H1 (cell line): ENCODE measurements around the gene ZNF134. TPM values are rescaled to one million over a fixed set of nuclear protein-coding genes. Genes with fewer than 3 reads are reported as not detected.
A peak's percentile ranks its signal among the peaks of the same experiment; 100 is the strongest.

Source experiments
- BRCA1 ChIP-seq: IDR thresholded peaks from 2 replicates; pipeline ENCODE4 v1.6.1; 2012; ENCODE audit warnings: low read depth, low read length, improper control_type of control experiment
- CHD2 ChIP-seq: IDR thresholded peaks from 2 replicates; pipeline ENCODE4 v1.6.1; 2012; ENCODE audit warnings: low read length, improper control_type of control experiment
- E2F6 ChIP-seq: IDR thresholded peaks from 2 replicates; pipeline ENCODE4 v1.6.1; 2012; ENCODE audit warnings: inconsistent platforms
- FOSL1 ChIP-seq: IDR thresholded peaks from 2 replicates; pipeline ENCODE4 v1.6.1; 2011; ENCODE audit warnings: mild to moderate bottlenecking, low read depth, low read length, moderate library complexity; ENCODE audit not compliant: insufficient read depth
- GABPA ChIP-seq: IDR thresholded peaks from 2 replicates; pipeline ENCODE4 v1.6.1; 2011; ENCODE audit warnings: mild to moderate bottlenecking, low read length, moderate library complexity, borderline replicate concordance; ENCODE audit not compliant: insufficient read depth
- JUN ChIP-seq: IDR thresholded peaks from 2 replicates; pipeline ENCODE4 v1.6.1; 2011; ENCODE audit warnings: low read depth, mild to moderate bottlenecking, improper control_type of control experiment, low read length
- JUND ChIP-seq: IDR thresholded peaks from 2 replicates; pipeline ENCODE4 v1.6.1; 2011; ENCODE audit warnings: mild to moderate bottlenecking, improper control_type of control experiment, low read length
- PHF8 ChIP-seq: fragments of 200-600 bp; sonication (generic); conservative IDR thresholded peaks from 2 replicates; pipeline ENCODE4 v1.7.1; 2012; ENCODE audit warnings: low read depth, mild to moderate bottlenecking, inconsistent platforms, low read length, moderate library complexity
- POLR2A ChIP-seq, 2 experiments: IDR thresholded peaks; 1 replicate in 1 of 2; 2 replicates in 1 of 2; pipeline ENCODE4 v1.6.1; 2011; ENCODE audit warnings: low read depth in 2 of 2, low read length in 2 of 2, mild to moderate bottlenecking in 2 of 2; ENCODE audit errors: control extremely low read depth in 1 of 2
- POLR2AphosphoS5 ChIP-seq: IDR thresholded peaks from 2 replicates; pipeline ENCODE4 v1.6.1; 2011; ENCODE audit warnings: low read depth, low read length
- POU5F1 ChIP-seq: IDR thresholded peaks from 2 replicates; pipeline ENCODE4 v1.6.1; 2011; ENCODE audit warnings: low read depth, mild to moderate bottlenecking, low read length, moderate library complexity
- RBBP5 ChIP-seq: IDR thresholded peaks from 2 replicates; pipeline ENCODE4 v1.7.1; 2012; ENCODE audit warnings: low read depth, mild to moderate bottlenecking, inconsistent platforms, low read length, moderate library complexity, borderline replicate concordance
- RFX5 ChIP-seq: IDR thresholded peaks from 2 replicates; pipeline ENCODE4 v1.6.1; 2011; ENCODE audit warnings: low read depth, low read length, improper control_type of control experiment, borderline replicate concordance
- RNF2 ChIP-seq: fragments of 200-900, 300-1000 bp; sonication (generic); IDR thresholded peaks from 2 replicates; pipeline ENCODE4 v1.7.1; 2016; ENCODE audit warnings: borderline replicate concordance, low read depth, mild to moderate bottlenecking, antibody characterized with exemption, low read length; ENCODE audit not compliant: poor library complexity, severe bottlenecking; ENCODE audit errors: missing control alignments
- SIN3A ChIP-seq, 2 experiments: IDR thresholded peaks in 1 of 2; conservative IDR thresholded peaks in 1 of 2; 2 replicates each; pipeline ENCODE4 v1.6.1; 2011 to 2012; ENCODE audit warnings: low read length in 2 of 2, improper control_type of control experiment in 1 of 2, low read depth in 1 of 2, mild to moderate bottlenecking in 1 of 2
- SIRT6 ChIP-seq: IDR thresholded peaks from one replicate; pipeline ENCODE4 v1.7.1; 2012; ENCODE audit warnings: low read length, inconsistent platforms
- SP1 ChIP-seq: IDR thresholded peaks from 2 replicates; pipeline ENCODE4 v1.6.1; 2011; ENCODE audit warnings: low read depth, low read length
- SP2 ChIP-seq: IDR thresholded peaks from 2 replicates; pipeline ENCODE4 v1.6.1; 2012; ENCODE audit warnings: mild to moderate bottlenecking, low read length, inconsistent platforms
- SP4 ChIP-seq: IDR thresholded peaks from 2 replicates; pipeline ENCODE4 v1.6.1; 2012; ENCODE audit warnings: low read length, inconsistent platforms
- SRF ChIP-seq: IDR thresholded peaks from 2 replicates; pipeline ENCODE4 v1.6.1; 2011; ENCODE audit warnings: mild to moderate bottlenecking, low read depth, low read length, moderate library complexity
- SUZ12 ChIP-seq: fragments of 200-600 bp; sonication (generic); IDR thresholded peaks from 2 replicates; pipeline ENCODE4 v1.6.1; 2012; ENCODE audit warnings: mild to moderate bottlenecking, inconsistent platforms, low read length, moderate library complexity, mixed read lengths
- TEAD4 ChIP-seq: IDR thresholded peaks from 2 replicates; pipeline ENCODE4 v1.6.1; 2012; ENCODE audit warnings: low read depth, low read length, inconsistent platforms, mixed read lengths
- USF2 ChIP-seq: IDR thresholded peaks from 2 replicates; pipeline ENCODE4 v1.6.1; 2011; ENCODE audit warnings: low read length, improper control_type of control experiment
- YY1 ChIP-seq: IDR thresholded peaks from 2 replicates; pipeline ENCODE4 v1.6.1; 2011; ENCODE audit warnings: low read depth, mild to moderate bottlenecking, low read length
- polyA plus RNA-seq, 7 experiments: library from polyadenylated mRNA; depleted of rRNA in 3 of 7; stranded (reverse) in 5 of 7; unstranded in 2 of 7; fragments of >200 nt in 5 of 7; fragments of 200-250 nt in 2 of 7; gene quantifications; 1 replicate in 5 of 7; 2 replicates in 1 of 7; 4 replicates in 1 of 7; pipeline versions ENCODE4 v1.2.1 to v1.2.3, GENCODE V29; 2011 to 2013; ENCODE audit warnings: missing spikeins in 2 of 7, mixed read lengths in 2 of 7
- total RNA-seq: library from RNA; stranded (reverse); fragmentation: NEBNext Ultra II Directional; extraction: Animal tissue kit (Norgen Biotek cat#: 25700); gene quantifications from 2 replicates; pipeline ENCODE4 v1.2.1, GENCODE V29; 2021

The ZNF134 gene
- total and polyA plus RNA-seq, 2 of the 8 experiments (the other 6 are each of a cell fraction or from before 2014, with no cell fraction given), result 16.6 to 54.6 TPM

GRCh38 chr19:57578487-57579205 is 35.4 kb upstream of the ZNF134 start, which contains the start of gene ZNF416 (continued):
- peak; percentile 81 for TF ChIP-seq POLR2AphosphoS5
- 0 out of 2 replicates have a peak, but pooled peaks have one; percentile 60 for TF ChIP-seq RBBP5
- TF ChIP-seq JUN, result no peak
- peak; percentile 87 for TF ChIP-seq PHF8
- TF ChIP-seq POLR2A (IDR thresholded peaks at IDR 0.05; ENCODE audit: control extremely low read depth in 1 of 2, low read depth in 2 of 2, low read length in 2 of 2), result no peak
- TF ChIP-seq JUND, result no peak
- TF ChIP-seq BRCA1, result peak; percentile 61; the same call in 1 of the 2 replicates
- TF ChIP-seq SIN3A (conservative IDR thresholded peaks at IDR 0.05 in 1 of 2, IDR thresholded peaks at IDR 0.05 in 1 of 2; ENCODE audit: low read depth in 1 of 2, low read length in 2 of 2), result peak in 1 of 2 experiments; percentile 17; a peak in 1 of 4 replicates
- peak; percentile 89 for TF ChIP-seq CHD2
- TF ChIP-seq USF2, result no peak
- no peak for TF ChIP-seq RNF2
- peak; percentile 82 for TF ChIP-seq SP1
- no peak for TF ChIP-seq FOSL1
- no peak; the same call in 1 of the 2 replicates for TF ChIP-seq YY1
- no peak for TF ChIP-seq TEAD4
- no peak for TF ChIP-seq SRF
- TF ChIP-seq E2F6, result peak; percentile 59
- no peak for TF ChIP-seq SIRT6
- TF ChIP-seq SP4, result no peak; the same call in 1 of the 2 replicates
- peak; percentile 86; the same call in 1 of the 2 replicates for TF ChIP-seq GABPA
- no peak for TF ChIP-seq SUZ12
- TF ChIP-seq POU5F1, result no peak
- TF ChIP-seq RFX5, result no peak
- TF ChIP-seq SP2, result peak; percentile 52; the same call in 1 of the 2 replicates
